ENCODE results near the gene LTA. TPM values are rescaled to one million over a fixed set of nuclear protein-coding genes. Genes with fewer than 3 reads are reported as not detected.

Gene LTA
- total and polyA plus RNA-seq, 2 experiments from 2014 or later, result not detected

DNA sequence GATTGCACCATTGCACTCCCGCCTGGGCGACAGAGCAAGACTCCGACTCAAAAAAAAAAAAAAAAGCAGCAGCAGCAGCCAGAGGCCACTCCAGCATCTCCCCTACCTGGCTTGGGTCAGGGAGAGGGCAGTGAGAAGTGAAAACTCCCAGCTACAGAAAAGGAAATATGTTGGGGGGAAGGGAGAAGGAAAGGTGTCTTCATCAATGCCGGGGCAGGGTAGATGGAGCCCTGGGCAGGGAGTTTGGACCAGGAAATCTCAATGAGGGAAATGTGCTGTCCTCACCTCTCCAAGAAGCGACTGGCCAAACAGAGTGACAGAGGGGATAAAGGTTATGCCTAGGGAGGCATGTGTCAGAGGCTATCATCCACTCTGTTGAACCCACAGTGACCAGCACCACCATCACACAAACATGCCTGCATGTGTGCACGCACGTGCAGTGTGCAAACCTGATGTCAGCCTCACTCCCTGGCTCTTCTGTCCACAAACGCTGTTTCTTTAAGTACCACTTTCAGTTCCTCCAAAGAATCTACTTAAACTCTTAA lies 42.1 kb downstream of the LTA start:
- no peaks in the 10 kb centered on the region for H4K20me1 ChIP-seq (ENCODE audit: insufficient read depth, poor library complexity, severe bottlenecking)
- H3K79me2 ChIP-seq, result no peaks in the 10 kb centered on the region
- H3K27me3 ChIP-seq, result no peaks in the 10 kb centered on the region
- H3K4me2 ChIP-seq, result peak overlapping the region; percentile 70
- TF ChIP-seq, protein P1, sequence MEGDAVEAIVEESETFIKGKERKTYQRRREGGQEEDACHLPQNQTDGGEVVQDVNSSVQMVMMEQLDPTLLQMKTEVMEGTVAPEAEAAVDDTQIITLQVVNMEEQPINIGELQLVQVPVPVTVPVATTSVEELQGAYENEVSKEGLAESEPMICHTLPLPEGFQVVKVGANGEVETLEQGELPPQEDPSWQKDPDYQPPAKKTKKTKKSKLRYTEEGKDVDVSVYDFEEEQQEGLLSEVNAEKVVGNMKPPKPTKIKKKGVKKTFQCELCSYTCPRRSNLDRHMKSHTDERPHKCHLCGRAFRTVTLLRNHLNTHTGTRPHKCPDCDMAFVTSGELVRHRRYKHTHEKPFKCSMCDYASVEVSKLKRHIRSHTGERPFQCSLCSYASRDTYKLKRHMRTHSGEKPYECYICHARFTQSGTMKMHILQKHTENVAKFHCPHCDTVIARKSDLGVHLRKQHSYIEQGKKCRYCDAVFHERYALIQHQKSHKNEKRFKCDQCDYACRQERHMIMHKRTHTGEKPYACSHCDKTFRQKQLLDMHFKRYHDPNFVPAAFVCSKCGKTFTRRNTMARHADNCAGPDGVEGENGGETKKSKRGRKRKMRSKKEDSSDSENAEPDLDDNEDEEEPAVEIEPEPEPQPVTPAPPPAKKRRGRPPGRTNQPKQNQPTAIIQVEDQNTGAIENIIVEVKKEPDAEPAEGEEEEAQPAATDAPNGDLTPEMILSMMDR (IDR thresholded peaks at IDR 0.05; ENCODE audit: poor library complexity), result no peak
- TF ChIP-seq EZH2phosphoT487 (IDR thresholded peaks at IDR 0.05; ENCODE audit: low read depth, severe bottlenecking, unreplicated experiment) (no peak), EZH2 (IDR thresholded peaks at IDR 0.05; ENCODE audit: borderline replicate concordance) (no peak)
- DNase-seq (ENCODE audit: low spot score), result peak; percentile 32
- H3K27ac ChIP-seq, result peak overlapping the region; percentile 76
- no peaks in the 10 kb centered on the region for H3K9me3 ChIP-seq (ENCODE audit: low read depth)
- no peaks in the 10 kb centered on the region for H3K9me2 ChIP-seq (replicated peaks; ENCODE audit: insufficient read depth)
- H3K4me1 ChIP-seq (ENCODE audit: insufficient read depth), result peaks cover 11% of the 10 kb centered on the region
- no peaks in the 10 kb centered on the region for H3K36me3 ChIP-seq (replicated peaks; ENCODE audit: insufficient read depth, low read depth)
- no peak overlapping the region for H3K4me3 ChIP-seq
- H2AFZ ChIP-seq, result no peak overlapping the region
- WGBS (ENCODE audit: low lambda C conversion rate, missing lambda C conversion rate), result 73% methylated on average over 5 of the region's 8 CpGs

DNA sequence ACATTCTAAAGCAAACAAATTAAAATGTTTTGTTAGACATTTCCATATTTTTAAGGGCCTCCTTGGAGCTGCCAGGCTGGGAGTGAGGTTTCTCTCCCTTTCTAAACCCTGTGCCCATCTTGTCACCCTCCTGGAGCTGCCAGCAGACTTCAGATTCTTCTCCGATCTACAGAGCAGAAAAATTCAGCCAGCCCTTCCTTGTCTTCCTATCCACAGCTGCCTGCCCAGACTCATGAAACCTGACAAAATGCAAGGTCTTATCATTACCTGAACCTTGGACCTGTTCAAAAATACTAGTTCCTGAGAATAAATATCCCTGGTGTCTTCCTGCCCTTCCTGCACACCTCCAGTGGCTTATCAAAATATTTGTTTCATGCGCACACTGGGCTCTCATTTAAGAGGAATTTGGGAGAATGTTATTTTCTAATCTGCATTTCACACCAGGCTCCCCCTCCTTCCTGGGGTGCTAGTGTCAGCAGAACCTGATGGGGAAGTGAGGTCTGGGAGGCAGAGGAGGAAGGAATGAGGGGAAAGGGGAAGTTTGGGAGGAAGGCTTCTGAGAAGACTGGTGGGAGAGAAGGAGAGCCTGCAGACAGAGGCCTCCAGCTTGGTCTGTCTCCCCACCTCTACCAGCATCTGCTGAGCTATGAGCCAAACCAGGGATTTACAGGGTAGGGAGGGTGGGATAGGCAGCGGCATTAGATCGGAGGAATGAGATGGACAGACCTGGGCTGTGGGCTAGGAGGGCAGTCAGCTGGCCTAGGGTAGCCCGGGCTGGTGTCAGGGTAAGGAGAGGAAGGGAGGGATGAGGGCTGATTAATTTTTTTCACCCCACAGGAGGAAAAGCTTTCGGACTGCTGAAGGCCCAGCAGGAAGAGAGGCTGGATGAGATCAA lies 42.8 kb downstream of the LTA start, which contains the start of gene AIF1:
TSS of gene AIF1 (plus strand) at position 551 of the 895 bp plus-strand sequence. CDS start at position 647, 96 bp downstream.
- Histone ChIP-seq H3K79me2 (no peaks in the 10 kb centered on the region), H4K20me1 (ENCODE audit: insufficient read depth, poor library complexity, severe bottlenecking) (no peaks in the 10 kb centered on the region), H3K4me2 (peak within 1 kb of the TSS; percentile 70), H3K27me3 (no peaks in the 10 kb centered on the region), H2AFZ (no peak within 1 kb of the TSS), H3K9me2 (replicated peaks; ENCODE audit: insufficient read depth) (no peaks in the 10 kb centered on the region), H3K9me3 (ENCODE audit: low read depth) (no peaks in the 10 kb centered on the region), H3K4me1 (ENCODE audit: insufficient read depth) (peaks cover 11% of the 10 kb centered on the region), H3K36me3 (replicated peaks; ENCODE audit: insufficient read depth, low read depth) (no peaks in the 10 kb centered on the region), H3K27ac (peak within 1 kb of the TSS; percentile 76), H3K4me3 (no peak within 1 kb of the TSS)
- 61% methylated on average over 6 of the region's 6 CpGs for WGBS (ENCODE audit: low lambda C conversion rate, missing lambda C conversion rate)
- TF ChIP-seq, protein P1 (IDR thresholded peaks at IDR 0.05; ENCODE audit: poor library complexity), result no peak
- no peak for TF ChIP-seq EZH2 (IDR thresholded peaks at IDR 0.05; ENCODE audit: borderline replicate concordance)
- TF ChIP-seq EZH2phosphoT487 (IDR thresholded peaks at IDR 0.05; ENCODE audit: low read depth, severe bottlenecking, unreplicated experiment), result no peak
- peak; percentile 33 for DNase-seq (ENCODE audit: low spot score)

DNA sequence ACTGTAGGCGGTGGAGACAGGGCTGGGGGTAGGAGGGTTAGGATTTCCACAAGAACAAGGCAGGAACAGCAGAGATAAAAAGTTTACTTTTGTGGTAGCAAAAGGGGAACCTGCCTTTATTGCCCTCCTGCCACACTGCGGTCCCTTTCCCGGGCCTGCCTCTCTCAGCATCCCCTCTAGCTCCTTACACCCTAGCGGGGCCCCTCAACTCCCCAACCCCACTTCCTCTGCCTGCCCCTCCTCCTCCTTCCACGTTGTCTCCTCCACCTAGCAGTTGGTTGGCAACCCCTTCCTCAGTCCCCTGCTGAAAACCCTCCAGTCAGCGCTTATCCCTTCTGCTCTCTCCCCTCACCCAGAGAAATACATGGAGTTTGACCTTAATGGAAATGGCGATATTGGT lies 43.7 kb downstream of the LTA start:
- no peaks in the 10 kb centered on the region for H3K27me3 ChIP-seq
- peaks cover 11% of the 10 kb centered on the region for H3K4me1 ChIP-seq (ENCODE audit: insufficient read depth)
- no peaks in the 10 kb centered on the region for H3K36me3 ChIP-seq (replicated peaks; ENCODE audit: insufficient read depth, low read depth)
- TF ChIP-seq EZH2 (IDR thresholded peaks at IDR 0.05; ENCODE audit: borderline replicate concordance) (no peak), EZH2phosphoT487 (IDR thresholded peaks at IDR 0.05; ENCODE audit: low read depth, severe bottlenecking, unreplicated experiment) (no peak)
- TF ChIP-seq, protein P1 (IDR thresholded peaks at IDR 0.05; ENCODE audit: poor library complexity), result no peak
- H3K4me2 ChIP-seq, result no peak overlapping the region
- H3K4me3 ChIP-seq, result no peak overlapping the region
- H3K9me3 ChIP-seq (ENCODE audit: low read depth), result no peaks in the 10 kb centered on the region
- 65% methylated on average over 7 of the region's 7 CpGs for WGBS (ENCODE audit: low lambda C conversion rate, missing lambda C conversion rate)
- no peaks in the 10 kb centered on the region for H3K79me2 ChIP-seq
- no peaks in the 10 kb centered on the region for H4K20me1 ChIP-seq (ENCODE audit: insufficient read depth, poor library complexity, severe bottlenecking)
- H3K27ac ChIP-seq, result peak overlapping the region; percentile 76
- peak; percentile 17 for DNase-seq (ENCODE audit: low spot score)
- no peaks in the 10 kb centered on the region for H3K9me2 ChIP-seq (replicated peaks; ENCODE audit: insufficient read depth)
- H2AFZ ChIP-seq, result no peak overlapping the region
